Fibroblast of lung (primary cell): ENCODE measurements around the gene NPHP1. TPM values are rescaled to one million over a fixed set of nuclear protein-coding genes. Genes with fewer than 3 reads are reported as not detected.
A peak's percentile ranks its signal among the peaks of the same experiment; 100 is the strongest.

Experiments used
- DNase-seq, 2 donors: peaks; one replicate each; pipeline versions ENCODE4 v3.0.0 to v3.0.0-alpha.2; 2010; ENCODE audit warnings: low read depth in 2 of 2
- H2AFZ ChIP-seq: 2 replicates; pipeline ENCODE4 v1.5.1; 2012; ENCODE audit warnings: low read length, control low read depth, inconsistent platforms
- H3K27ac ChIP-seq: 2 replicates; pipeline ENCODE4 v1.5.1; 2011; ENCODE audit warnings: low read length, control low read depth; ENCODE audit not compliant: insufficient read depth
- H3K27me3 ChIP-seq: 2 replicates; pipeline ENCODE4 v1.5.1; 2011; ENCODE audit warnings: mild to moderate bottlenecking, low read length; ENCODE audit not compliant: control insufficient read depth, insufficient read depth
- H3K36me3 ChIP-seq: 2 replicates; pipeline ENCODE4 v1.5.1; 2011; ENCODE audit warnings: low read length; ENCODE audit not compliant: control insufficient read depth, insufficient read depth
- H3K4me1 ChIP-seq: 2 replicates; pipeline ENCODE4 v1.5.1; 2011; ENCODE audit warnings: low read length; ENCODE audit not compliant: control insufficient read depth, insufficient read depth; ENCODE audit errors: extremely low read depth
- H3K4me2 ChIP-seq: 2 replicates; pipeline ENCODE4 v1.5.1; 2011; ENCODE audit warnings: low read length, control low read depth; ENCODE audit not compliant: insufficient read depth; ENCODE audit errors: extremely low read depth
- H3K4me3 ChIP-seq, 4 experiments: fragments of 200-600 bp in 1 of 4; sonication (generic) in 1 of 4; replicated peaks in 1 of 4; 2 replicates each; pipeline ENCODE4 v1.5.1; 2011 to 2016; ENCODE audit warnings: low read length in 4 of 4, low read depth in 3 of 4, mild to moderate bottlenecking in 3 of 4, control low read depth in 2 of 4, inconsistent platforms in 1 of 4, mixed read lengths in 1 of 4; ENCODE audit not compliant: insufficient read depth in 1 of 4; ENCODE audit errors: control extremely low read depth in 1 of 4
- H3K79me2 ChIP-seq: 2 replicates; pipeline ENCODE4 v1.5.1; 2012; ENCODE audit warnings: mild to moderate bottlenecking, low read length, inconsistent platforms; ENCODE audit not compliant: control insufficient read depth, insufficient read depth
- H3K9ac ChIP-seq: 2 replicates; pipeline ENCODE4 v1.5.1; 2011; ENCODE audit warnings: mild to moderate bottlenecking, low read length, control low read depth; ENCODE audit not compliant: insufficient read depth
- H3K9me3 ChIP-seq: 2 replicates; pipeline ENCODE4 v1.5.1; 2012; ENCODE audit warnings: low read depth, low read length; ENCODE audit not compliant: control insufficient read depth, insufficient read depth
- H4K20me1 ChIP-seq: 2 replicates; pipeline ENCODE4 v1.5.1; 2011; ENCODE audit warnings: low read length; ENCODE audit not compliant: control insufficient read depth, insufficient read depth; ENCODE audit errors: extremely low read depth
- CTCF ChIP-seq, 2 donors: IDR thresholded peaks in 1 of 2; conservative IDR thresholded peaks in 1 of 2; 1 replicate in 1 of 2; 2 replicates in 1 of 2; pipeline ENCODE4 v1.5.1; 2011 to 2012; ENCODE audit warnings: low read length in 2 of 2, control low read depth in 1 of 2, inconsistent platforms in 1 of 2, low read depth in 1 of 2, mild to moderate bottlenecking in 1 of 2
- EZH2 ChIP-seq: IDR thresholded peaks from 2 replicates; pipeline ENCODE4 v1.5.1; 2012; ENCODE audit warnings: low read length, control low read depth, mild to moderate bottlenecking; ENCODE audit errors: missing control alignments
- polyA plus RNA-seq, 2 donors: library from polyadenylated mRNA; depleted of rRNA in 1 of 2; stranded (reverse) in 1 of 2; unstranded in 1 of 2; fragments of >200 nt; gene quantifications; 2 replicates each; pipeline ENCODE4 v1.2.1, GENCODE V29; 2011 to 2012; ENCODE audit warnings: missing spikeins in 1 of 2
- total RNA-seq: library from RNA; depleted of rRNA; stranded (reverse); fragments of >200 nt; gene quantifications from 2 replicates; pipeline ENCODE4 v1.2.1, GENCODE V29; 2014

Gene NPHP1
- total and polyA plus RNA-seq, 2 donors (not counting 1 experiment from before 2014, with no cell fraction given): 5.0 to 5.1 TPM

GRCh38 chr2:110124939-110125691 is 79.7 kb downstream of the NPHP1 start:
- TF ChIP-seq EZH2 (no peak), CTCF (conservative IDR thresholded peaks at IDR 0.05 in 1 of 2, IDR thresholded peaks at IDR 0.05 in 1 of 2; ENCODE audit: low read depth in 1 of 2, low read length in 2 of 2) (no peak)
- H3K79me2 ChIP-seq: no peaks in the 10 kb centered on the region
- H3K4me3 ChIP-seq: no peak overlapping the region
- H2AFZ ChIP-seq: no peak overlapping the region
- H3K27ac ChIP-seq: no peak overlapping the region
- no peak overlapping the region for H3K4me2 ChIP-seq
- H3K9me3 ChIP-seq: no peaks in the 10 kb centered on the region
- peaks cover 2% of the 10 kb centered on the region for H3K4me1 ChIP-seq
- H4K20me1 ChIP-seq: no peaks in the 10 kb centered on the region
- H3K9ac ChIP-seq: no peak overlapping the region
- no peaks in the 10 kb centered on the region for H3K27me3 ChIP-seq
- DNase-seq: peak in 1 of 2 donors; percentile 85
- H3K36me3 ChIP-seq: no peaks in the 10 kb centered on the region

- peaks cover 2% of the 10 kb centered on the region for H3K4me1 ChIP-seq
- TF ChIP-seq CTCF (conservative IDR thresholded peaks at IDR 0.05 in 1 of 2, IDR thresholded peaks at IDR 0.05 in 1 of 2; ENCODE audit: low read depth in 1 of 2, low read length in 2 of 2) (no peak), EZH2 (no peak)
Measured at GRCh38 chr2:110124038-110124825, 80.6 kb downstream of the NPHP1 start.

GRCh38 chr2:110121592-110121991 is 83.2 kb downstream of the NPHP1 start:
- no peak for TF ChIP-seq EZH2
- TF ChIP-seq CTCF (conservative IDR thresholded peaks at IDR 0.05 in 1 of 2, IDR thresholded peaks at IDR 0.05 in 1 of 2; ENCODE audit: low read depth in 1 of 2, low read length in 2 of 2): no peak
- H3K27me3 ChIP-seq: no peaks in the 10 kb centered on the region
- H4K20me1 ChIP-seq: no peaks in the 10 kb centered on the region
- no peak for DNase-seq
- no peak overlapping the region for H3K27ac ChIP-seq
- H3K4me2 ChIP-seq: no peak overlapping the region
- H3K4me1 ChIP-seq: peaks cover 2% of the 10 kb centered on the region
- no peaks in the 10 kb centered on the region for H3K36me3 ChIP-seq
- H3K79me2 ChIP-seq: no peaks in the 10 kb centered on the region
- no peak overlapping the region for H3K9ac ChIP-seq
- H3K9me3 ChIP-seq: no peaks in the 10 kb centered on the region
- H3K4me3 ChIP-seq: no peak overlapping the region
- H2AFZ ChIP-seq: no peak overlapping the region

More at GRCh38 chr2:110124038-110124825, 80.6 kb downstream of the NPHP1 start:
- Histone ChIP-seq H3K9me3 (no peaks in the 10 kb centered on the region), H3K4me3 (no peak overlapping the region), H4K20me1 (no peaks in the 10 kb centered on the region), H3K27me3 (no peaks in the 10 kb centered on the region), H2AFZ (no peak overlapping the region), H3K79me2 (no peaks in the 10 kb centered on the region), H3K9ac (no peak overlapping the region), H3K27ac (no peak overlapping the region), H3K36me3 (no peaks in the 10 kb centered on the region), H3K4me2 (no peak overlapping the region)
- no peak for DNase-seq
